Activated naive CD4-positive, alpha-beta T cell treated with anti-CD3 and anti-CD28 coated beads, Interleukin-2, amount 50 U/mL, for 24 hours (primary cell): ENCODE data around the gene SCAP.

ENCODE experiments used
- H3K27ac Mint-ChIP-seq: one replicate; pipeline ENCODE4 v1.8.0; 2021; ENCODE audit warnings: mild to moderate bottlenecking, mixed read lengths
- H3K27me3 Mint-ChIP-seq: one replicate; pipeline ENCODE4 v1.8.0; 2021; ENCODE audit warnings: mixed read lengths
- H3K36me3 Mint-ChIP-seq: one replicate; pipeline ENCODE4 v1.8.0; 2021; ENCODE audit warnings: mixed read lengths
- H3K4me1 Mint-ChIP-seq: one replicate; pipeline ENCODE4 v1.8.0; 2021; ENCODE audit warnings: mixed read lengths
- H3K4me3 Mint-ChIP-seq: one replicate; pipeline ENCODE4 v1.8.0; 2021; ENCODE audit warnings: mild to moderate bottlenecking, mixed read lengths
- H3K9me3 Mint-ChIP-seq: one replicate; pipeline ENCODE4 v1.8.0; 2021; ENCODE audit warnings: mixed read lengths

Gene SCAP

GRCh38 chr3:47414666-47415587 lies 60.8 kb downstream of the SCAP start:
- Mint-ChIP-seq H3K27ac (peak overlapping the region; percentile 46), H3K4me1 (no peaks in the 10 kb centered on the region), H3K4me3 (no peak overlapping the region), H3K27me3 (no peaks in the 10 kb centered on the region), H3K36me3 (peaks cover 3% of the 10 kb centered on the region), H3K9me3 (no peaks in the 10 kb centered on the region)

GRCh38 chr3:47414161-47414564 lies 61.6 kb downstream of the SCAP start:
- no peaks in the 10 kb centered on the region for H3K27me3 Mint-ChIP-seq
- no peak overlapping the region for H3K27ac Mint-ChIP-seq
- no peak overlapping the region for H3K4me3 Mint-ChIP-seq
- H3K36me3 Mint-ChIP-seq, result peaks cover 3% of the 10 kb centered on the region
- H3K9me3 Mint-ChIP-seq, result no peaks in the 10 kb centered on the region
- no peaks in the 10 kb centered on the region for H3K4me1 Mint-ChIP-seq

- H3K4me3 Mint-ChIP-seq, result no peak overlapping the region
- no peaks in the 10 kb centered on the region for H3K4me1 Mint-ChIP-seq
- peak overlapping the region; percentile 41 for H3K27ac Mint-ChIP-seq
- H3K9me3 Mint-ChIP-seq, result no peaks in the 10 kb centered on the region
- H3K27me3 Mint-ChIP-seq, result no peaks in the 10 kb centered on the region
- peaks cover 2% of the 10 kb centered on the region for H3K36me3 Mint-ChIP-seq
These were observed 62.0 kb downstream of the SCAP start for GRCh38 chr3:47413751-47414150.

GRCh38 chr3:47412842-47413520 lies 62.8 kb downstream of the SCAP start:
- H3K4me3 Mint-ChIP-seq, result no peak overlapping the region
- H3K27ac Mint-ChIP-seq, result peak overlapping the region; percentile 7
- no peaks in the 10 kb centered on the region for H3K4me1 Mint-ChIP-seq
- no peaks in the 10 kb centered on the region for H3K9me3 Mint-ChIP-seq
- H3K27me3 Mint-ChIP-seq, result no peaks in the 10 kb centered on the region
- H3K36me3 Mint-ChIP-seq, result peaks cover 2% of the 10 kb centered on the region

- peaks cover 2% of the 10 kb centered on the region for H3K36me3 Mint-ChIP-seq
These were observed 63.3 kb downstream of the SCAP start for GRCh38 chr3:47412453-47412756.

GRCh38 chr3:47411696-47412452 lies 63.9 kb downstream of the SCAP start:
- no peak overlapping the region for H3K27ac Mint-ChIP-seq
- H3K4me3 Mint-ChIP-seq, result no peak overlapping the region
- H3K27me3 Mint-ChIP-seq, result no peaks in the 10 kb centered on the region
- H3K9me3 Mint-ChIP-seq, result no peaks in the 10 kb centered on the region
- peaks cover 2% of the 10 kb centered on the region for H3K36me3 Mint-ChIP-seq
- H3K4me1 Mint-ChIP-seq, result no peaks in the 10 kb centered on the region

More at GRCh38 chr3:47412453-47412756, 63.3 kb downstream of the SCAP start:
- no peak overlapping the region for H3K27ac Mint-ChIP-seq
- H3K4me3 Mint-ChIP-seq, result no peak overlapping the region
- H3K27me3 Mint-ChIP-seq, result no peaks in the 10 kb centered on the region
- no peaks in the 10 kb centered on the region for H3K4me1 Mint-ChIP-seq
- no peaks in the 10 kb centered on the region for H3K9me3 Mint-ChIP-seq

GRCh38 chr3:47410801-47411646 lies 64.7 kb downstream of the SCAP start:
- Mint-ChIP-seq H3K4me3 (no peak overlapping the region), H3K9me3 (no peaks in the 10 kb centered on the region), H3K36me3 (peaks cover 2% of the 10 kb centered on the region), H3K27ac (peak overlapping the region; percentile 90), H3K27me3 (no peaks in the 10 kb centered on the region), H3K4me1 (no peaks in the 10 kb centered on the region)

- Mint-ChIP-seq H3K4me1 (no peaks in the 10 kb centered on the region), H3K9me3 (no peaks in the 10 kb centered on the region), H3K4me3 (no peak overlapping the region), H3K27me3 (no peaks in the 10 kb centered on the region), H3K36me3 (peaks cover 2% of the 10 kb centered on the region), H3K27ac (peak overlapping the region; percentile 23)
These were observed 65.4 kb downstream of the SCAP start for GRCh38 chr3:47410417-47410720.

GRCh38 chr3:47409688-47410416 lies 65.9 kb downstream of the SCAP start:
- Mint-ChIP-seq H3K9me3 (no peaks in the 10 kb centered on the region), H3K36me3 (no peaks in the 10 kb centered on the region), H3K4me3 (no peak overlapping the region), H3K4me1 (no peaks in the 10 kb centered on the region), H3K27ac (peak overlapping the region; percentile 23), H3K27me3 (no peaks in the 10 kb centered on the region)

- no peaks in the 10 kb centered on the region for H3K9me3 Mint-ChIP-seq
- no peak overlapping the region for H3K4me3 Mint-ChIP-seq
- no peak overlapping the region for H3K27ac Mint-ChIP-seq
- H3K36me3 Mint-ChIP-seq, result no peaks in the 10 kb centered on the region
- H3K27me3 Mint-ChIP-seq, result no peaks in the 10 kb centered on the region
- no peaks in the 10 kb centered on the region for H3K4me1 Mint-ChIP-seq
These were observed 66.5 kb downstream of the SCAP start for GRCh38 chr3:47409284-47409683.

GRCh38 chr3:47408839-47409229 lies 66.9 kb downstream of the SCAP start:
- Mint-ChIP-seq H3K9me3 (no peaks in the 10 kb centered on the region), H3K4me1 (no peaks in the 10 kb centered on the region), H3K27me3 (no peaks in the 10 kb centered on the region), H3K36me3 (no peaks in the 10 kb centered on the region), H3K4me3 (no peak overlapping the region), H3K27ac (no peak overlapping the region)

- Mint-ChIP-seq H3K9me3 (no peaks in the 10 kb centered on the region), H3K36me3 (no peaks in the 10 kb centered on the region), H3K4me3 (no peak overlapping the region), H3K27ac (no peak overlapping the region), H3K27me3 (no peaks in the 10 kb centered on the region), H3K4me1 (no peaks in the 10 kb centered on the region)
These were observed 67.6 kb downstream of the SCAP start for GRCh38 chr3:47407896-47408838.

- Mint-ChIP-seq H3K27me3 (no peaks in the 10 kb centered on the region), H3K27ac (no peak overlapping the region), H3K9me3 (no peaks in the 10 kb centered on the region), H3K36me3 (no peaks in the 10 kb centered on the region), H3K4me1 (no peaks in the 10 kb centered on the region), H3K4me3 (no peak overlapping the region)
These were observed 68.5 kb downstream of the SCAP start for GRCh38 chr3:47407237-47407636.

- no peaks in the 10 kb centered on the region for H3K4me1 Mint-ChIP-seq
- no peaks in the 10 kb centered on the region for H3K9me3 Mint-ChIP-seq
- no peak overlapping the region for H3K27ac Mint-ChIP-seq
- H3K27me3 Mint-ChIP-seq, result no peaks in the 10 kb centered on the region
- H3K4me3 Mint-ChIP-seq, result no peak overlapping the region
- H3K36me3 Mint-ChIP-seq, result no peaks in the 10 kb centered on the region
These were observed 69.0 kb downstream of the SCAP start for GRCh38 chr3:47406762-47407149.
